ENCODE measurements around the gene UPK2.
A peak's percentile ranks its signal among the peaks of the same experiment; 100 is the strongest.
"Not testable (repeated sequence)": the region's sequence is repeated elsewhere in the genome, so short reads cannot be mapped to it uniquely, and the experiment has no call there.

The UPK2 gene

DNA sequence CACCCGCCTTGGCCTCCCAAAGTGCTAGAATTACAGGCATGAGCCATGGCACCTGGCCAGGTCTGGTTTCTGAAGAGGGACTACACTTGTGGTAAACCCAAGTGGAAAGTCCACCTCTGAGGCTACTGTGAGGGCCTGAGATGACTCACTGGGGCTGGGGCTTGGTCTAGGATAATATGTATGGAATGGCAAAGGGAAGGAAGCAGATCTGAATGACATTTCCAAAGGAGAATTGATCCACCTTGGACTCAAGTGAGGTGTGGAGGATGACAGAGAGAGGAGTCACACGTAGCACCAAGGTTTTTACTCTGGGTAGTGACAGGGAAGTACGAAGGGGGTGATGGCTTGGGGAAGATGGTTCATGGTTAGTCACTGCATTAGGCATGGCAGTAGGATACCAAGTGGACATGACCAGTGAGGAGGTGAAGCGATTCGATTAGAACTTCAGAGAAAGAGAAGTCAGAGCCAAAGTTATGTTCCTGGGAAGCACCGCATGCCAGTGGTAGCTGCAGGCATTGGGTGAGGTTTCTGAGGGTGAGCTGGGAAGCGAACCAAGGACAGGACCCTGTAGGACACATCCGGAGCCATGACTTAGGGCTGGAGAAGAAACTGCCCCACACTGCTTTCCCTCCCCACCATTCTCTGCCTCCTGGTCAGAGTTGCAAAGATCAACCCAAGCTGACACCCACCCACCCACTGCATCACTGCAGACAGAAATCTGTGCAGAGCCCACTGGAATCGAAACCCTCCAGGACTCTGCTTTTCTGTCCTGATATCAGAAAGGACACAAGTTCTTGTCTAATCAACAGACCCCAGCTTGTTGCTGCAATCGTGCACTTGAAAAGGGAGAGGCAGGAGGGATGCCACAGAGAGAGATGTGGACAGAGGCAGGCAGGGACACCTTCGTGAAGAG is 17.4 kb upstream of the UPK2 start:
- no peak for DNase-seq (ENCODE audit: low read depth, low spot score)

DNA sequence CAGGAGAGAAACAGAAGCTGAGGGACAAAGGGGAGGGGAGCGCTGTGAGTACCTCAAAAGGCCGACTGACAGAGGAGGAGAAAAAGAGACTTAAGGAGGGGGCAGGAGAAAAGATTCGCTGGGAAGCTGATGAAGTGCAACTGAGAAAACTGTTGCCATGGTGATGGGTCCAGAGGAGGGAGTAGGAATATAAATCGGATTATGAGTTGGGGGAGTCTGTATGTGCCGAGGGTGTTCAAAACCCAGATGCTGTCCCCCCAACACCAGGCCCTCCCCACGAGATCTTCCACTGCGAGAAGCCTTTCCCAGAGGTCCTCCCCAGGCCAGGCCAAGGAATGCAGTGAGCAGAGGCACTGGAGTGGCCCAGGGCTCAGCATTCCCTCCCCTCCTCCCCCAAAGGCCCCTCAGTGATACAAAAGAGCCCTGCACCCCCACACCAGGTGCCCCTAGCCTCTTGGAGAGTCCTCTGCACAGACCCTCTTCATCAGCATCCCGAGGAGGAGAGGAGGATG is 16.6 kb upstream of the UPK2 start:
- DNase-seq (ENCODE audit: low read depth, low spot score): no peak

- DNase-seq (ENCODE audit: low read depth, low spot score): peak; percentile 36
Measured at GRCh38 chr11:118939953-118940598, 16.0 kb upstream of the UPK2 start.

GRCh38 chr11:118947091-118947490 is 9.0 kb upstream of the UPK2 start:
- DNase-seq (ENCODE audit: low read depth, low spot score): no peak

- DNase-seq (ENCODE audit: low read depth, low spot score): no peak
Measured at GRCh38 chr11:118948000-118948399, 8.1 kb upstream of the UPK2 start.

DNA sequence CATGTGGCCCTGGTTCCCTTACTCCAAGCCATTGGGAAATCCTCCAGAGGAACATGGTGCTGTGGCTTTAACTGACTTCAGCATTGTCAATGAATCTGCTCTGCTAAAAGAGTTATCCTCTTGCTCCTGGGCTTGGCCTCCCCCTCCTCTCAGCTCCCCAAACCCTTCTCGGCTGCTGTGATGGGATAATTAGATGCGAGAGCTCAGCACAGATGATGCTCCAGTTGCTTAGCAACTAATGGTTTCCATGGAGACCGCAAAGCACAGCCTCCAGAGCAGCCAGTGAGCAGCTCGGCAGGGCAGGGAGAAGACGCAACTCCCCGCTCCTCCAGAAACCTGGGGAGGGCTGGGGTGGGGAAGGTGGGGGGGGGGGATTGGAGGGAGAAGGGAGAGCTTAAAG is 2.8 kb upstream of the UPK2 start:
- DNase-seq (ENCODE audit: low read depth, low spot score): peak; percentile 71

GRCh38 chr11:118953976-118954375 is 2.1 kb upstream of the UPK2 start:
- not testable (repeated sequence) for DNase-seq (ENCODE audit: low read depth, low spot score)

GRCh38 chr11:118956847-118957469 is 860 bp downstream of the UPK2 start:
- DNase-seq (ENCODE audit: low read depth, low spot score): no peak

GRCh38 chr11:118957549-118957948 is 1.5 kb downstream of the UPK2 start:
- no peak for DNase-seq (ENCODE audit: low read depth, low spot score)

- no peak for DNase-seq (ENCODE audit: low read depth, low spot score)
Measured at GRCh38 chr11:118957968-118958367, 1.9 kb downstream of the UPK2 start.

DNA sequence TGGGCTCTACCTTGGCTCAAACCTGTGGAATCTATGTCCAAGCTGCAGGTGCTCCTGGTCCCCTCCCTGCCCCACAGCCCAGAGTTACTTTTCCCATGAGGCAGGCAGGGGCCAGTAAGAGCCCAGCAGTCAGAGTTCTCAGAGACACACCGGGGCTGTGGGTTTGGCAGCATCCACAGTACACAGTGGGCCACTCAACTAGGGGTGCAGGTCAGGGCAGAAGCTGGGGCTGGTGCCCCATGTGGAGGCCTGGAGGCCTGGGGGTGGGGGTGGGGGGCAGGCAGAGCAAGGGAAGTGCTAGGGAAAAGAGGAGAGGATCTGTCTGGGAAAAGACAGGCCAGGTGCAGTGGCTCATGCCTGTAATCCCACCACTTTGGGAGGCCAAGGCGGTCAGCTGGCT is 2.5 kb downstream of the UPK2 start:
- DNase-seq (ENCODE audit: low read depth, low spot score): no peak

DNA sequence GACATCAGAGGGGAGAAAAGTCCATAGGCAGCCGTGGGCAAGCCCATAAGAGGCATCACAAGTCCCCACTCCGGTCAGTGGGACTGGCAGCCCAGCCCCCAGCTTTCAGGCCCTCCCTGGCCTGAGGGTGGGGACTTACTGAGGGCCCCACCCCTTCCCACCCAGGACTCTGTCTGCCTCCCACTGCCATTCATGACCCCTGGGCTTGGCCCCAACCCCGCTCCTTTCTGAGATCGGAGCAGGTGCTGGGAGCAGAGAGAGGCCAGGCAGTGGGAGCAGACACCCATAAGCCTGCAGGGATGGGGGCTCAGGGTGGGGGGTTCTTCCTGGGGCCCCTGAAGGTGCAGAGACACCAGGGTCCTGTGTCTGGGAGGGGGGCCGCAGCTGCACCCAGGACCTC is 5.1 kb downstream of the UPK2 start:
- DNase-seq (ENCODE audit: low read depth, low spot score): no peak

DNA sequence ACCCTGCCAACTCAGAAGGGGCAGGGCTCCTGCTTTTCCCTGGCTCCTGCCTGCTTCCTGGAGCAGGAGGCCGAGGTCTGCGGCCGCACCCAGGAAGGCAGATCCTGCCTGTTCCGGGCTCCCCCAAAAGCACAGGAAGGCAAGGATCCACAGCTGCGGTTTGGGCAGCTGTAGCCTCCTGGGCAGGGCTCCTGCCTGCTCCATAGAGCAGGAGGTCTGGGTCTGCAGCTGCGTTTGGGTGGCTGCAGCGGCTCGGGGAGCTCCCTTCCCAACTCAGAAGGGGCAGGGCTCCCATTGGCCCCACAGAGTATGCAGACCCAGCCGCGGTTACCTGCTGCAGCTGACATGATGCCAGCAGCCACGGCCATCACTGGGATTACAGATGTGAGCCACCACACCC is 5.5 kb downstream of the UPK2 start:
- DNase-seq (ENCODE audit: low read depth, low spot score): no peak

- DNase-seq (ENCODE audit: low read depth, low spot score): not testable (repeated sequence)
Measured at GRCh38 chr11:118969508-118969907, 13.4 kb downstream of the UPK2 start.

- DNase-seq (ENCODE audit: low read depth, low spot score): no peak
Measured at GRCh38 chr11:118971646-118972045, 15.5 kb downstream of the UPK2 start, which contains the start of gene FOXR1. FOXR1 (plus strand) TSS chr11:118971761; CDS start chr11:118971932, 171 bp downstream.

DNA sequence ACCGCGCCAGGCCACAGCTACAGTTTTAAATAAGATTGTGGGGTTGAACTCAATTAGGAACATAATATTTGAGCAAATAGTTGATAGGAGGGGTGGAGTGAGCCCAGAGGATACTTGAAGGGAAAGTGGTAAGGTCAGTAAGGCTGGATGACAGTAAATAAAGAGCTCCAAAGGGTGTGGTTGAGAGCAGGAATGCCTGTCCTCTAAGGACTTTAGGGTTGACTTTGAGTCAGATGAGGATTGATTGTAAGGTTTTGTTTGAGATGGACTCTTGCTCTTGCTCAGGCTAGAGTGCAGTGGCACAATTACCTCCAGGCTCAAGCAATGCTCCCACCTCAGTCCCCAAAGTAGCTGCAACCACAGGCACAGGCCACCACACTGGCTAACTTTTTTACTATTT is 17.9 kb downstream of the UPK2 start:
- no peak for DNase-seq (ENCODE audit: low read depth, low spot score)

GRCh38 chr11:118975771-118976709 is 19.9 kb downstream of the UPK2 start:
- DNase-seq (ENCODE audit: low read depth, low spot score): no peak

GRCh38 chr11:118979434-118979833 is 23.3 kb downstream of the UPK2 start:
- peak; percentile 23 for DNase-seq (ENCODE audit: low read depth, low spot score)

DNA sequence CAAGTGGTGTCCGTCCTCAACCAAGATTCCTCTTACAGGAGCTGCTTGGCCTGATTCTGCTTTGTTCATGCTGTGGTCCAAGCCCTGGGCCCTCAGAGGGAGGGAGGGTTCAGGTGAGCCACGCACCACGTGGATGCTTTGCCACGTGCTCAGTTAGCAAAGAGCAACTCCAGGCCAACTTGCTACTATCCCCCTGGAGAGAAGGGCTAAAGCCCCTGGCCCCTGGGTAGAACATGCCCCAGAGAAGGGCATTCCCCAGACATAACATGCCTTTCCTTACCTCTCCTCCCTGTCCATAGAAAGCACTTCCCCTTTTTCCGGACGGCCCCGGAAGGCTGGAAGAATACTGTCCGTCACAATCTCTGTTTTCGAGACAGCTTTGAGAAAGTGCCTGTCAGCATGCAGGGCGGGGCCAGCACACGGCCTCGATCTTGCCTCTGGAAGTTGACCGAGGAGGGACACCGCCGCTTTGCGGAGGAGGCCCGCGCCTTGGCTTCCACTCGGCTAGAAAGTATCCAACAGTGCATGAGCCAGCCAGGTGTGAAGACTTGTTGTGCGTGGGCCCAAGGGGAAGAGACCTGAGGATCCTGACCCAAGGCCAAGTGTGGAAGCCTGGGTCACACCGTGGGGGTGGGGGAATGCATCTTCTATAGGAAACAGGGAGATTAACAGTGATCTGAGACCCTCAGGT is 24.2 kb downstream of the UPK2 start:
- DNase-seq (ENCODE audit: low read depth, low spot score): peak; percentile 73

DNA sequence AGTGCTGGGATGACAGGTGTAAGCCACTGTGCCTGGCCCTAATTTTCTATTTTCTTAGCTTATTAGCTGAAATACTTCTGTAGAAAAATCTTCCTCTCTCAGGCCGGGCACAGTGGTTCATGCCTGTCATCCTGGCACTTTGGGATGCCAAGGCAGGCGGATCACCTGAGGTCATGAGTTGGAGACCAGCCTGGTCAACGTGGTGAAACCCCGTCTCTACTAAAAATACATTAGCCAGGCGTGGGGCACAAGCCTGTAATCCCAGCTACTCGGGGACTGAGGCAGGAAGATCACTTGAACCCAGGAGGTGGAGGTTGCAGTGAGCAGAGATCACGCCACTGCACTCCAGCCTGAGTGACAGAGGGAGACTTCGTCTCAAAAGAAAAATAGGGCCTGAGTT is 28.2 kb downstream of the UPK2 start:
- not testable (repeated sequence) for DNase-seq (ENCODE audit: low read depth, low spot score)

All from ELF-1 (cell line).